Measurements from ENCODE around the gene SLC27A3.

- TF ChIP-seq, protein P1, sequence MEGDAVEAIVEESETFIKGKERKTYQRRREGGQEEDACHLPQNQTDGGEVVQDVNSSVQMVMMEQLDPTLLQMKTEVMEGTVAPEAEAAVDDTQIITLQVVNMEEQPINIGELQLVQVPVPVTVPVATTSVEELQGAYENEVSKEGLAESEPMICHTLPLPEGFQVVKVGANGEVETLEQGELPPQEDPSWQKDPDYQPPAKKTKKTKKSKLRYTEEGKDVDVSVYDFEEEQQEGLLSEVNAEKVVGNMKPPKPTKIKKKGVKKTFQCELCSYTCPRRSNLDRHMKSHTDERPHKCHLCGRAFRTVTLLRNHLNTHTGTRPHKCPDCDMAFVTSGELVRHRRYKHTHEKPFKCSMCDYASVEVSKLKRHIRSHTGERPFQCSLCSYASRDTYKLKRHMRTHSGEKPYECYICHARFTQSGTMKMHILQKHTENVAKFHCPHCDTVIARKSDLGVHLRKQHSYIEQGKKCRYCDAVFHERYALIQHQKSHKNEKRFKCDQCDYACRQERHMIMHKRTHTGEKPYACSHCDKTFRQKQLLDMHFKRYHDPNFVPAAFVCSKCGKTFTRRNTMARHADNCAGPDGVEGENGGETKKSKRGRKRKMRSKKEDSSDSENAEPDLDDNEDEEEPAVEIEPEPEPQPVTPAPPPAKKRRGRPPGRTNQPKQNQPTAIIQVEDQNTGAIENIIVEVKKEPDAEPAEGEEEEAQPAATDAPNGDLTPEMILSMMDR (IDR thresholded peaks at IDR 0.05; ENCODE audit: insufficient read depth, low read length, poor library complexity, severe bottlenecking), result no peak
- TF ChIP-seq EZH2phosphoT487 (conservative IDR thresholded peaks at IDR 0.05; ENCODE audit: low read length), result no peak
Measured at GRCh38 chr1:153791648-153792253, 16.5 kb downstream of the SLC27A3 start.

Measured in SU-DHL-6 (cell line).